HCT116 (cell line): ENCODE data around the gene GNAO1. TPM values are rescaled to one million over a fixed set of nuclear protein-coding genes. Genes with fewer than 3 reads are reported as not detected.

ENCODE experiments used
- ATAC-seq: fragments of 200-7000 bp; cut with Tn5 transposase; 2 replicates; pipeline ENCODE4 v1.9.1; 2020; ENCODE audit warnings: mild to moderate bottlenecking, moderate library complexity
- BruUV-seq: library from RNA; stranded (reverse); fragments of 400-500 nt; replicated peaks from 2 replicates; lab custom pipeline; 2021; lab: Mats Ljungman, UMichigan
- CTCF ChIA-PET: fragments of 300-600 bp; sonication (Branson Sonifier 250); formaldehyde crosslinking; loops from one replicate; lab custom pipeline; 2021; ENCODE audit warnings: antibody characterized with exemption; lab: Charles Lee
- POLR2A ChIA-PET: fragments of 300-600, 350-600 bp; sonication (Branson Sonifier 250); formaldehyde crosslinking; loops from one replicate; lab custom pipeline; 2021; ENCODE audit warnings: antibody characterized with exemption; lab: Charles Lee
- RAD21 ChIA-PET, 2 experiments: fragments of 300-600 bp; sonication (Branson Sonifier 250); formaldehyde crosslinking; loops; one replicate each; lab custom pipeline; 2023; ENCODE audit warnings: low total read pairs in 2 of 2; ENCODE audit not compliant: uncharacterized antibody in 2 of 2, unreplicated experiment in 2 of 2, low non-redundant PET in 1 of 2; lab: Charles Lee
- DNase-seq: peaks from one replicate; pipeline ENCODE4 v3.0.0-alpha.2; 2010; ENCODE audit warnings: low read depth, low spot score
- H2AFZ ChIP-seq: fragments of 200-600 bp; shearing (Covaris generic), sonication (generic); 2 replicates; pipeline ENCODE4 v1.6.1; 2017; ENCODE audit warnings: low read depth, mixed run types, mixed read lengths, antibody characterized with exemption, low read length; ENCODE audit not compliant: poor library complexity, severe bottlenecking
- H3K27ac ChIP-seq: 2 replicates; pipeline ENCODE4 v1.5.1; 2012; ENCODE audit warnings: low read depth, low read length
- H3K27me3 ChIP-seq: fragments of 200-600 bp; sonication (generic); 2 replicates; pipeline ENCODE4 v1.6.1; 2016; ENCODE audit warnings: mixed run types, low read length, mixed read lengths; ENCODE audit not compliant: insufficient read depth
- H3K36me3 ChIP-seq, 2 experiments: fragments of 200-500 bp in 1 of 2; fragments of 200-600 bp in 1 of 2; sonication (Bioruptor generic) in 1 of 2; sonication (generic) in 1 of 2; 2 replicates each; pipeline versions ENCODE4 v1.5.1 to v1.6.1; 2014 to 2016; ENCODE audit warnings: low read length in 2 of 2, inconsistent platforms in 1 of 2, mixed read lengths in 1 of 2, mixed run types in 1 of 2; ENCODE audit not compliant: insufficient read depth in 2 of 2, control insufficient read depth in 1 of 2
- H3K4me1 ChIP-seq, 2 experiments: fragments of 200-600 bp in 1 of 2; sonication (generic) in 1 of 2; 2 replicates each; pipeline versions ENCODE4 v1.5.1 to v1.6.1; 2012 to 2017; ENCODE audit warnings: low read length in 2 of 2, inconsistent platforms in 1 of 2, mild to moderate bottlenecking in 1 of 2, mixed read lengths in 1 of 2, mixed run types in 1 of 2, moderate library complexity in 1 of 2; ENCODE audit not compliant: insufficient read depth in 2 of 2, control insufficient read depth in 1 of 2
- H3K4me2 ChIP-seq: fragments of 200-600 bp; sonication (generic); 2 replicates; pipeline ENCODE4 v1.6.1; 2017; ENCODE audit warnings: mixed run types, low read length, mixed read lengths
- H3K4me3 ChIP-seq, 2 experiments: fragments of 200-600 bp in 1 of 2; sonication (generic) in 1 of 2; replicated peaks in 1 of 2; 2 replicates each; pipeline ENCODE4 v1.5.1; 2011 to 2016; ENCODE audit warnings: low read length in 2 of 2, control low read depth in 1 of 2, low read depth in 1 of 2, mild to moderate bottlenecking in 1 of 2, mixed read lengths in 1 of 2, mixed run types in 1 of 2
- H3K79me2 ChIP-seq: fragments of 200-600 bp; sonication (generic); 2 replicates; pipeline ENCODE4 v1.6.1; 2017; ENCODE audit warnings: mild to moderate bottlenecking, mixed run types, low read length, moderate library complexity, mixed read lengths; ENCODE audit not compliant: insufficient read depth
- H3K9ac ChIP-seq: fragments of 200-600 bp; sonication (generic); 2 replicates; pipeline ENCODE4 v1.6.1; 2016; ENCODE audit warnings: low read length, mixed read lengths
- H3K9me2 ChIP-seq: fragments of 200-600 bp; sonication (generic), shearing (Covaris generic); 2 replicates; pipeline ENCODE4 v1.6.1; 2017; ENCODE audit warnings: mixed run types, mild to moderate bottlenecking, moderate library complexity; ENCODE audit not compliant: insufficient read depth
- H3K9me3 ChIP-seq, 2 experiments: fragments of 200-500 bp in 1 of 2; fragments of 200-600 bp in 1 of 2; sonication (Bioruptor generic) in 1 of 2; sonication (generic) in 1 of 2; 2 replicates each; pipeline ENCODE4 v1.6.1; 2014 to 2017; ENCODE audit warnings: low read length in 2 of 2, mixed read lengths in 2 of 2, inconsistent platforms in 1 of 2, low read depth in 1 of 2, mild to moderate bottlenecking in 1 of 2, mixed run types in 1 of 2, moderate library complexity in 1 of 2; ENCODE audit not compliant: control insufficient read depth in 1 of 2, insufficient read depth in 1 of 2
- H4K20me1 ChIP-seq: fragments of 200-600 bp; sonication (generic), shearing (Covaris generic); 2 replicates; pipeline ENCODE4 v1.6.1; 2017; ENCODE audit warnings: mixed run types, mild to moderate bottlenecking, moderate library complexity; ENCODE audit not compliant: insufficient read depth
- ATF3 ChIP-seq: IDR thresholded peaks from 2 replicates; pipeline ENCODE4 v1.6.1; 2012
- CEBPB ChIP-seq: IDR thresholded peaks from 2 replicates; pipeline ENCODE4 v1.6.1; 2012; ENCODE audit warnings: low read depth
- ELF1 ChIP-seq: IDR thresholded peaks from 2 replicates; pipeline ENCODE4 v1.6.1; 2012; ENCODE audit warnings: low read depth, borderline replicate concordance
- intact Hi-C: fragments of 100-400 bp; cut with micrococcal nuclease; formaldehyde crosslinking; loops from 2 replicates; pipeline ENCODE4 v1.10.0; 2022
- total RNA-seq: library from RNA; stranded (reverse); gene quantifications from one replicate; pipeline ENCODE4 v1.2.1, GENCODE V29; 2021; ENCODE audit not compliant: unreplicated experiment

The GNAO1 gene
- total RNA-seq, 1 experiment from 2014 or later: 0.12 TPM

GRCh38 chr16:56371660-56371937, 180.3 kb downstream of the GNAO1 start:
- Histone ChIP-seq H4K20me1 (no peaks in the 10 kb centered on the region), H3K9me2 (no peaks in the 10 kb centered on the region), H3K36me3 (peaks cover 3 to 9% of the 10 kb centered on the region in 2 experiments; a peak in 3 of 4 replicates), H3K4me3 (no peak overlapping the region), H3K79me2 (peaks cover 10% of the 10 kb centered on the region; the same call in 1 of the 2 replicates), H3K27me3 (no peaks in the 10 kb centered on the region), H2AFZ (no peak overlapping the region), H3K4me2 (no peak overlapping the region), H3K9ac (no peak overlapping the region), H3K9me3 (no peaks in the 10 kb centered on the region), H3K4me1 (peaks cover 0 to 14% of the 10 kb centered on the region in 2 experiments; a peak in 1 of 4 replicates), H3K27ac (no peak overlapping the region)
- ATAC-seq: no peak
- CTCF ChIA-PET: interaction anchor here (2.4 kb wide), 1 partner anchor 15 kb away, joined by 12 read pairs; no protein-coding TSS in a partner anchor
- no peak for DNase-seq
- intact Hi-C loops: no loop called here
- RAD21 ChIA-PET: no interaction called here
- POLR2A ChIA-PET: no interaction called here
- no peak for TF ChIP-seq ELF1
- no TSS peak for BruUV-seq

GRCh38 chr16:56372013-56372634, 180.8 kb downstream of the GNAO1 start:
- ATAC-seq (no peak), DNase-seq (no peak)
- H3K4me3 ChIP-seq: no peak overlapping the region
- no peak overlapping the region for H3K9ac ChIP-seq
- H3K9me2 ChIP-seq: no peaks in the 10 kb centered on the region
- intact Hi-C loops: no loop called here
- ChIA-PET RAD21 (no interaction called here), CTCF (interaction anchor here (2.4 kb wide), 1 partner anchor 16 kb away, joined by 12 read pairs; no protein-coding TSS in a partner anchor), POLR2A (no interaction called here)
- TF ChIP-seq ATF3: no peak
- no peak for TF ChIP-seq CEBPB
- no peak overlapping the region for H3K4me2 ChIP-seq
- no peak overlapping the region for H3K27ac ChIP-seq
- no peaks in the 10 kb centered on the region for H3K27me3 ChIP-seq
- no peaks in the 10 kb centered on the region for H3K9me3 ChIP-seq
- no peaks in the 10 kb centered on the region for H4K20me1 ChIP-seq
- no TSS peak for BruUV-seq
- H3K79me2 ChIP-seq: peaks cover 14% of the 10 kb centered on the region; the same call in 1 of the 2 replicates
- H2AFZ ChIP-seq: no peak overlapping the region
- H3K4me1 ChIP-seq: peaks cover 0 to 14% of the 10 kb centered on the region in 2 experiments; a peak in 1 of 4 replicates
- H3K36me3 ChIP-seq: peaks cover 3 to 8% of the 10 kb centered on the region in 2 experiments; a peak in 3 of 4 replicates
